NCI-H146 treated with DMSO at 0.1 percent for 48 hours (cell line): Measurements from ENCODE around the gene RIPK1.

Source experiments
- DNase-seq: peaks from one replicate; lab custom pipeline; 2025; ENCODE audit not compliant: unreplicated experiment; lab: John Stamatoyannopoulos, UW

Gene RIPK1

GRCh38 chr6:3159805-3160781 lies 91.8 kb downstream of the RIPK1 start:
- DNase-seq: peak; percentile 65

DNA sequence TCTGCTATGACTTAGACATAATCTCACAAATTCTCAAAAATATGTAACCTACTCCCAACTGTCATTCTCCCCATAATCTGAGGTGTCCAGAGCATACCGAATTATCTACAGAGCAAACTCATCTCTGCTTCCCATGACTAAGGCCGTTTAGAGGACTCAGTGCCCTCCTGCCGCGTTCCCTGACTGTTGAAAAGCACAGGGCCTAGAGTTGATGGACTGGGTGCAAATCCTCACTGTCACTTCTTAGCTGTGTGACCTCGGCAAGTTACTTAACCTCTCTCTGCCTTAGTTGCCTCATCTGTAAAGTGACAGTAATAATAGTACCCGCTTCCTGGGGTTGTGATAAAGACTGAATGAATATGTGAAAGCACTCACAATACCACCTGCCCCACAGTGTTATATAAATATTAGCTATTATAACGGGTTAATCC lies 93.8 kb downstream of the RIPK1 start:
- no peak for DNase-seq

- peak; percentile 88 for DNase-seq
These were observed 94.4 kb downstream of the RIPK1 start for GRCh38 chr6:3162565-3163247.

DNA sequence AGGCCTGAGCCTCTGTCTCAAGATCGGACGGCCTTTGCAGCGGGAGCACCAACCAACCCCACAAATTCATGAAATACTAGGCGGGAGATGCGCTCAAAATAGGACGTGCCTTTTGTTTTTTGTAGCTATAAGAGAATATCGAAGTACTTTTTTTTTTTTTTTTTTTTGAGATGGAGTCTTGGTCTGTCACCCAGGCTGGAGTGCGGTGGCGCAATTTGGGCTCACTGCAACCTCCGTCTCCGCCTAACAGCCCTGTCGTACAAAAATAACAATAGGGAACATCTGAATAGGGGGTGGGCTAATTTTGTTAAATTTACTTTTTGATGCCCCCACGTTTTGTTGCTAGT lies 94.9 kb downstream of the RIPK1 start:
- DNase-seq: no peak

- DNase-seq: no peak
These were observed 96.1 kb downstream of the RIPK1 start for GRCh38 chr6:3164388-3164787.
